A549 (cell line): ENCODE results near the gene OR10A4.

ENCODE experiments used
- FOSL2 ChIP-seq, 2 experiments: fragments of 450-650 bp in 1 of 2; fragments of >200 bp in 1 of 2; sonication (Bioruptor Twin) in 1 of 2; formaldehyde crosslinking; IDR thresholded peaks; 2 replicates each; pipeline versions ENCODE4 v1.5.0 to v1.6.1; 2016 to 2020; ENCODE audit warnings: mild to moderate bottlenecking in 1 of 2, moderate library complexity in 1 of 2
- FOXS1 ChIP-seq: fragments of 250-450 bp; sonication (Bioruptor Pico); IDR thresholded peaks from 2 replicates; pipeline ENCODE4 v1.5.0; 2020; ENCODE audit warnings: mild to moderate bottlenecking, moderate library complexity
- HOXA7 ChIP-seq: fragments of 250-450 bp; sonication (Bioruptor Pico); IDR thresholded peaks from 2 replicates; pipeline ENCODE4 v1.5.0; 2020; ENCODE audit warnings: mild to moderate bottlenecking, moderate library complexity
- MAZ ChIP-seq: fragments of 150-350 bp; IDR thresholded peaks from 2 replicates; pipeline ENCODE4 v1.6.1; 2014; ENCODE audit warnings: antibody characterized with exemption, low read depth, low read length, borderline replicate concordance
- MYC ChIP-seq: IDR thresholded peaks from 2 replicates; pipeline ENCODE4 v1.6.1; 2012; ENCODE audit warnings: mild to moderate bottlenecking, inconsistent platforms, low read length, improper control_type of control experiment, borderline replicate concordance
- RAD21 ChIP-seq, 2 experiments: fragments of >200 bp in 1 of 2; sonication (Bioruptor Twin) in 1 of 2; formaldehyde crosslinking in 1 of 2; IDR thresholded peaks in 1 of 2; conservative IDR thresholded peaks in 1 of 2; 2 replicates in 1 of 2; 3 replicates in 1 of 2; pipeline ENCODE4 v1.6.1; 2012 to 2018; ENCODE audit warnings: inconsistent platforms in 1 of 2
- RCOR1 ChIP-seq: fragments of 150-350 bp; IDR thresholded peaks from 2 replicates; pipeline ENCODE4 v1.6.1; 2014; ENCODE audit warnings: antibody characterized with exemption, low read length, low read depth
- ZSCAN20 ChIP-seq: fragments of 250-450 bp; sonication (Bioruptor Pico); IDR thresholded peaks from 2 replicates; pipeline ENCODE4 v1.8.0; 2022; ENCODE audit warnings: mild to moderate bottlenecking, moderate library complexity
- TF ChIP-seq, protein P1 (sequence below): fragments of >200 bp; sonication (Bioruptor Twin); formaldehyde crosslinking; IDR thresholded peaks from 3 replicates; pipeline ENCODE4 v1.5.1; 2016
- TF ChIP-seq, protein P2 (sequence below): fragments of 450-650 bp; IDR thresholded peaks from 2 replicates; pipeline ENCODE4 v1.6.1; 2014; ENCODE audit warnings: antibody characterized with exemption
- TF ChIP-seq, protein P3 (sequence below): IDR thresholded peaks from 2 replicates; pipeline ENCODE4 v1.6.1; 2012

DNA sequence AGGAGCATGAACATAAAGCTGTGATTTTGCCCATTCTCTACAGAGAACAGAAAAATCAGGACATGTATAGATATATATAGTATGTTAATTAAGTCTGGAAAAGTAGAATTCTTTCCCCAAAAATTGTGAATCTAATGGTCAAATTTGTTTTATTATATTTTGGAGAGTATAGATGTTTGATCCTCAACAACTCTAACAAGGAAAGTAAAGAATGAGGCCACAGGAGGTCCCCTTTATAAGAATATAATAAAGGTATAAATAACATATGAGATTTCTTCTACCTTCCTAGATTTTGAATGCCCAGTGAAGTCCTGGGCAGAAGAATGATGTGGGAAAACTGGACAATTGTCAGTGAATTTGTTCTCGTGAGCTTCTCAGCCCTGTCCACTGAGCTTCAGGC, at the start of gene OR10A4:
- TF ChIP-seq ZSCAN20 (CRISPR knock-in tag) (no peak), FOXS1 (CRISPR knock-in tag) (no peak), RAD21 (conservative IDR thresholded peaks at IDR 0.05 in 1 of 2, IDR thresholded peaks at IDR 0.05 in 1 of 2) (no peak), MYC (no peak), MAZ (no peak), HOXA7 (no peak), RCOR1 (no peak), FOSL2 (IDR thresholded peaks at IDR 0.05) (no peak), FOSL2 (CRISPR knock-in tag; IDR thresholded peaks at IDR 0.05) (no peak)
- TF ChIP-seq, protein P1, sequence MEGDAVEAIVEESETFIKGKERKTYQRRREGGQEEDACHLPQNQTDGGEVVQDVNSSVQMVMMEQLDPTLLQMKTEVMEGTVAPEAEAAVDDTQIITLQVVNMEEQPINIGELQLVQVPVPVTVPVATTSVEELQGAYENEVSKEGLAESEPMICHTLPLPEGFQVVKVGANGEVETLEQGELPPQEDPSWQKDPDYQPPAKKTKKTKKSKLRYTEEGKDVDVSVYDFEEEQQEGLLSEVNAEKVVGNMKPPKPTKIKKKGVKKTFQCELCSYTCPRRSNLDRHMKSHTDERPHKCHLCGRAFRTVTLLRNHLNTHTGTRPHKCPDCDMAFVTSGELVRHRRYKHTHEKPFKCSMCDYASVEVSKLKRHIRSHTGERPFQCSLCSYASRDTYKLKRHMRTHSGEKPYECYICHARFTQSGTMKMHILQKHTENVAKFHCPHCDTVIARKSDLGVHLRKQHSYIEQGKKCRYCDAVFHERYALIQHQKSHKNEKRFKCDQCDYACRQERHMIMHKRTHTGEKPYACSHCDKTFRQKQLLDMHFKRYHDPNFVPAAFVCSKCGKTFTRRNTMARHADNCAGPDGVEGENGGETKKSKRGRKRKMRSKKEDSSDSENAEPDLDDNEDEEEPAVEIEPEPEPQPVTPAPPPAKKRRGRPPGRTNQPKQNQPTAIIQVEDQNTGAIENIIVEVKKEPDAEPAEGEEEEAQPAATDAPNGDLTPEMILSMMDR, result no peak
- TF ChIP-seq, protein P2, sequence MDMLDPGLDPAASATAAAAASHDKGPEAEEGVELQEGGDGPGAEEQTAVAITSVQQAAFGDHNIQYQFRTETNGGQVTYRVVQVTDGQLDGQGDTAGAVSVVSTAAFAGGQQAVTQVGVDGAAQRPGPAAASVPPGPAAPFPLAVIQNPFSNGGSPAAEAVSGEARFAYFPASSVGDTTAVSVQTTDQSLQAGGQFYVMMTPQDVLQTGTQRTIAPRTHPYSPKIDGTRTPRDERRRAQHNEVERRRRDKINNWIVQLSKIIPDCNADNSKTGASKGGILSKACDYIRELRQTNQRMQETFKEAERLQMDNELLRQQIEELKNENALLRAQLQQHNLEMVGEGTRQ, result no peak
- TF ChIP-seq, protein P3, sequence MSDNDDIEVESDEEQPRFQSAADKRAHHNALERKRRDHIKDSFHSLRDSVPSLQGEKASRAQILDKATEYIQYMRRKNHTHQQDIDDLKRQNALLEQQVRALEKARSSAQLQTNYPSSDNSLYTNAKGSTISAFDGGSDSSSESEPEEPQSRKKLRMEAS, result no peak
